HepG2 (cell line): ENCODE measurements around the gene KLF13. TPM values are rescaled to one million over a fixed set of nuclear protein-coding genes. Genes with fewer than 3 reads are reported as not detected.

Experiments
- ATAC-seq: fragments of 200-7000 bp; cut with Tn5 transposase; 3 replicates; pipeline ENCODE4 v1.9.1; 2020; ENCODE audit warnings: mild to moderate bottlenecking, moderate library complexity
- BruUV-seq: library from RNA; stranded (reverse); fragments of 400-500 nt; replicated peaks from 2 replicates; lab custom pipeline; 2021; lab: Mats Ljungman, UMichigan
- CTCF ChIA-PET: fragments of 300-600 bp; formaldehyde crosslinking; extraction: SDS; loops from one replicate; lab custom pipeline; 2021; ENCODE audit warnings: low total read pairs, inconsistent platforms, low intra/inter-chr PET ratio; lab: Yijun Ruan, JAX
- POLR2A ChIA-PET: fragments of 350-600 bp; sonication (Branson Sonifier 250); formaldehyde crosslinking; loops from one replicate; lab custom pipeline; 2020; ENCODE audit warnings: antibody characterized with exemption, inconsistent platforms; lab: Yijun Ruan, JAX
- DNase-seq: peaks from one replicate; pipeline ENCODE4 v3.0.0-alpha.2; 2015; ENCODE audit warnings: low spot score
- FAIRE-seq: peaks from 3 replicates; lab custom pipeline; 2011; peaks lifted over from hg19 to GRCh38; lab: Jason Lieb, UNC
- H2AFZ ChIP-seq: one replicate; pipeline ENCODE4 v1.6.1; 2011; ENCODE audit warnings: low read length, inconsistent platforms
- H3K27ac ChIP-seq: fragments of 300-600 bp; 3 replicates; pipeline ENCODE4 v1.8.0; 2011; ENCODE audit warnings: mixed run types, mild to moderate bottlenecking, mixed read lengths, low read length, inconsistent platforms; ENCODE audit not compliant: insufficient read depth; ENCODE audit errors: extremely low read length
- H3K27me3 ChIP-seq, 2 experiments: fragments of 200-600 bp in 1 of 2; 2 replicates in 1 of 2; 3 replicates in 1 of 2; pipeline versions ENCODE4 v1.6.0 to v1.8.0; 2011; ENCODE audit warnings: low read length in 2 of 2, mild to moderate bottlenecking in 2 of 2, moderate library complexity in 2 of 2, inconsistent platforms in 1 of 2; ENCODE audit not compliant: insufficient read depth in 2 of 2, control insufficient read depth in 1 of 2
- H3K36me3 ChIP-seq, 2 experiments: fragments of 200-600 bp in 1 of 2; replicated peaks in 1 of 2; 2 replicates in 1 of 2; 3 replicates in 1 of 2; pipeline versions ENCODE4 v1.5.1 to v1.8.0; 2011; ENCODE audit warnings: low read length in 2 of 2, inconsistent platforms in 1 of 2; ENCODE audit not compliant: insufficient read depth in 2 of 2, control insufficient read depth in 1 of 2
- H3K4me1 ChIP-seq: 2 replicates; pipeline ENCODE4 v1.5.1; 2012; ENCODE audit warnings: low read length, inconsistent platforms; ENCODE audit not compliant: insufficient read depth
- H3K4me2 ChIP-seq: 2 replicates; pipeline ENCODE4 v1.6.0; 2011; ENCODE audit warnings: low read depth, low read length, inconsistent platforms
- H3K4me3 ChIP-seq, 3 experiments: fragments of 200-600 bp in 1 of 3; sonication (generic), shearing (Covaris generic) in 1 of 3; replicated peaks in 1 of 3; 2 replicates each; pipeline ENCODE4 v1.5.1; 2011 to 2016; ENCODE audit warnings: low read length in 3 of 3, inconsistent platforms in 2 of 3, low read depth in 2 of 3, mild to moderate bottlenecking in 2 of 3, control low read depth in 1 of 3, mixed read lengths in 1 of 3; ENCODE audit not compliant: insufficient read depth in 1 of 3
- H3K79me2 ChIP-seq: one replicate; pipeline ENCODE4 v1.6.1; 2011; ENCODE audit warnings: low read length, inconsistent platforms; ENCODE audit not compliant: insufficient read depth
- H3K9ac ChIP-seq: 2 replicates; pipeline ENCODE4 v1.6.0; 2011; ENCODE audit warnings: mild to moderate bottlenecking, low read depth, low read length, inconsistent platforms; ENCODE audit not compliant: insufficient read depth
- H3K9me3 ChIP-seq: 2 replicates; pipeline ENCODE4 v1.5.1; 2012; ENCODE audit warnings: mild to moderate bottlenecking, low read length
- H4K20me1 ChIP-seq: 2 replicates; pipeline ENCODE4 v1.6.0; 2011; ENCODE audit warnings: inconsistent platforms, mild to moderate bottlenecking, low read length, moderate library complexity; ENCODE audit not compliant: insufficient read depth
- HMG20A ChIP-seq: IDR thresholded peaks from 2 replicates; pipeline ENCODE4 v1.6.1; 2016; ENCODE audit warnings: borderline replicate concordance
- MIXL1 ChIP-seq: IDR thresholded peaks from 2 replicates; pipeline ENCODE4 v1.6.1; 2016
- PRDM4 ChIP-seq: sonication (generic); formaldehyde crosslinking; IDR thresholded peaks from 2 replicates; pipeline ENCODE4 v1.9.0; 2021; ENCODE audit warnings: missing genetic modification reagents, borderline replicate concordance
- U2AF2 ChIP-seq: fragments of 200-400 bp; formaldehyde crosslinking; IDR thresholded peaks from 2 replicates; pipeline ENCODE4 v1.6.1; 2017; ENCODE audit warnings: low read depth, mild to moderate bottlenecking, low read length
- ZBTB34 ChIP-seq: sonication (generic); formaldehyde crosslinking; IDR thresholded peaks from 2 replicates; pipeline ENCODE4 v1.8.0; 2022; ENCODE audit warnings: mild to moderate bottlenecking, missing genetic modification reagents
- ZC3H13 ChIP-seq: sonication (generic); formaldehyde crosslinking; IDR thresholded peaks from 2 replicates; pipeline ENCODE4 v1.8.1; 2023; ENCODE audit warnings: mild to moderate bottlenecking, missing genetic modification reagents, moderate library complexity
- ZNF235 ChIP-seq: sonication (generic); formaldehyde crosslinking; IDR thresholded peaks from 2 replicates; pipeline ENCODE4 v1.8.1; 2023; ENCODE audit warnings: mild to moderate bottlenecking, missing genetic modification reagents, borderline replicate concordance
- ZNF337 ChIP-seq: sonication (generic); formaldehyde crosslinking; IDR thresholded peaks from 2 replicates; pipeline ENCODE4 v1.5.1; 2020; ENCODE audit warnings: missing genetic modification reagents, low read depth, mild to moderate bottlenecking, borderline replicate concordance
- ZNF446 ChIP-seq: sonication (generic); formaldehyde crosslinking; IDR thresholded peaks from 2 replicates; pipeline ENCODE4 v1.5.0; 2020; ENCODE audit warnings: mild to moderate bottlenecking, missing genetic modification reagents
- WGBS: methylation state at CpG from one replicate; pipeline ENCODE4 v1.1.6; 2017; ENCODE audit warnings: low lambda C conversion rate; 5-methylcytosine and 5-hydroxymethylcytosine counted together
- in situ Hi-C: cut with HindIII; loops from 2 replicates; pipeline ENCODE4 v1.10.0; 2017; ENCODE audit warnings: low pct_unique_long_range_greater_than_20kb; ENCODE audit not compliant: extremely low pct_ligation_motif_present
- intact Hi-C: fragments of 100-400 bp; cut with micrococcal nuclease; formaldehyde crosslinking; loops from one replicate; pipeline ENCODE4 v1.10.0; 2022; ENCODE audit not compliant: unreplicated experiment
- polyA plus RNA-seq, 8 experiments: library from polyadenylated mRNA; depleted of rRNA in 3 of 8; stranded (reverse) in 7 of 8; unstranded in 1 of 8; fragments of >200 nt; fragmentation: Illumina TruSeq in 4 of 8; extraction: Trizol in 4 of 8; gene quantifications; 2 replicates each; pipeline versions ENCODE4 v1.2.1 to v1.2.3, GENCODE V29; 2011 to 2016; ENCODE audit warnings: low read depth in 4 of 8, missing spikeins in 1 of 8, mixed read lengths in 1 of 8; ENCODE audit not compliant: insufficient read depth in 1 of 8
- total RNA-seq, 5 experiments: library from RNA; depleted of rRNA; stranded (reverse); fragments of >200 nt; fragmentation: Illumina TruSeq; extraction: Trizol; gene quantifications; 2 replicates each; pipeline ENCODE4 v1.2.3, GENCODE V29; 2016; ENCODE audit warnings: low read depth in 1 of 5

The KLF13 gene
- total and polyA plus RNA-seq, 2 of the 13 experiments (the other 11 are each of a cell fraction or from before 2014, with no cell fraction given): 16.8 to 25.1 TPM

- TF ChIP-seq PRDM4 (CRISPR knock-in tag): no peak
These were observed 15.0 kb downstream of the KLF13 start (continued) for GRCh38 chr15:31341496-31342195.

GRCh38 chr15:31342381-31342780 lies 15.7 kb downstream of the KLF13 start:
- no peak for ATAC-seq
- 93% methylated on average over 8 of the region's 11 CpGs for WGBS
- Histone ChIP-seq H3K4me2 (no peak overlapping the region), H3K9me3 (no peaks in the 10 kb centered on the region), H3K4me3 (no peak overlapping the region), H3K27ac (no peak overlapping the region), H3K9ac (no peak overlapping the region), H3K27me3 (no peaks in the 10 kb centered on the region), H3K4me1 (peaks cover 35% of the 10 kb centered on the region), H3K79me2 (peaks cover 64% of the 10 kb centered on the region), H4K20me1 (peaks cover 38% of the 10 kb centered on the region; the same call in 1 of the 2 replicates), H3K36me3 (peaks cover 0 to 10% of the 10 kb centered on the region in 2 experiments; a peak in 1 of 5 replicates), H2AFZ (no peak overlapping the region)
- no peak for FAIRE-seq
- DNase-seq: no peak
- no peak for TF ChIP-seq MIXL1
- TF ChIP-seq ZNF235: no peak
- TF ChIP-seq ZC3H13 (CRISPR knock-in tag): no peak
- no peak for TF ChIP-seq ZNF446 (CRISPR knock-in tag)
- no peak for TF ChIP-seq ZNF337
- no peak for TF ChIP-seq U2AF2
- no peak for TF ChIP-seq ZBTB34 (CRISPR knock-in tag)
- no peak for TF ChIP-seq HMG20A (CRISPR knock-in tag)
- intact Hi-C loops: no loop called here
- BruUV-seq: no TSS peak
- POLR2A ChIA-PET: no interaction called here
- in situ Hi-C loops: no loop called here
- CTCF ChIA-PET: no interaction called here
